ENCODE results near the gene STAM.

DNA sequence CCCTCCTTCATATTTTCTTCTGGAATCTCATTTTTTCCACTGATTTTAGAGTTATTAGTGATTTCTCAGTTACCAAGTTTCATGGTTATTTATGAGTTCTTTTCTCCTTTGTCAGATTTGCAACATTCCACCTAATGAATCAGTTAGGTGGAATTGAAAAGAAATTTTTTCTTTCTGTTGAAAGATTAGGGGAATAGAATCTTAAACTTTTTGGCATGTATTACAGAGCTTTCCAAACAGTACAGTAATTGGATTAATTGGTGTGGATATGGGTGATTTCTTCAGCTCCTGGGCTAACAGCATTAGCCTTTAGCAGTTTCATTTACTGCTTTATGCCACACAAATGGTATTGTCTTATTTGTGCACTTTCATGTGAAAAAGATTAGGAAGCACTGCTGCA, 17.0 kb downstream of the STAM start:
- TF ChIP-seq CTCF (optimal IDR thresholded peaks at IDR 0.05 in 1 of 3, IDR thresholded peaks at IDR 0.05 in 1 of 3, conservative IDR thresholded peaks at IDR 0.05 in 1 of 3; ENCODE audit: extremely low read depth in 1 of 3, insufficient read depth in 2 of 3, low read length in 3 of 3) (no peak), EZH2 (IDR thresholded peaks at IDR 0.05; ENCODE audit: low read length) (no peak)

All from keratinocyte (primary cell).